Rectal smooth muscle tissue (tissue), 1 donor: ENCODE results near the gene SZRD1.

Experiments used
- H3K27ac ChIP-seq: one replicate; pipeline ENCODE4 v1.7.0; 2013; ENCODE audit warnings: low read depth, low read length, inconsistent platforms
- H3K27me3 ChIP-seq: one replicate; pipeline ENCODE4 v1.7.0; 2013; ENCODE audit warnings: low read length; ENCODE audit not compliant: control insufficient read depth, insufficient read depth
- H3K36me3 ChIP-seq: one replicate; pipeline ENCODE4 v1.7.0; 2013; ENCODE audit warnings: low read length; ENCODE audit not compliant: control insufficient read depth, insufficient read depth
- H3K4me1 ChIP-seq: one replicate; pipeline ENCODE4 v1.7.0; 2013; ENCODE audit warnings: low read length; ENCODE audit not compliant: control insufficient read depth, insufficient read depth
- H3K4me3 ChIP-seq: one replicate; pipeline ENCODE4 v1.7.0; 2013; ENCODE audit warnings: low read length
- H3K9ac ChIP-seq: one replicate; pipeline ENCODE4 v1.7.0; 2013; ENCODE audit warnings: low read length

The SZRD1 gene

GRCh38 chr1:16392740-16393569 lies 25.9 kb downstream of the SZRD1 start:
- Histone ChIP-seq H3K4me3 (no peak overlapping the region), H3K9ac (no peak overlapping the region)

GRCh38 chr1:16393570-16394521 lies 26.8 kb downstream of the SZRD1 start:
- Histone ChIP-seq H3K4me3 (no peak overlapping the region), H3K27me3 (no peaks in the 10 kb centered on the region), H3K27ac (no peak overlapping the region), H3K4me1 (peaks cover 3% of the 10 kb centered on the region), H3K9ac (no peak overlapping the region), H3K36me3 (peaks cover 25% of the 10 kb centered on the region)

More at GRCh38 chr1:16392740-16393569, 25.9 kb downstream of the SZRD1 start:
- H3K4me1 ChIP-seq, result peaks cover 3% of the 10 kb centered on the region
- H3K27ac ChIP-seq, result no peak overlapping the region
- H3K27me3 ChIP-seq, result no peaks in the 10 kb centered on the region
- peaks cover 25% of the 10 kb centered on the region for H3K36me3 ChIP-seq

GRCh38 chr1:16394977-16395376 lies 27.9 kb downstream of the SZRD1 start:
- no peaks in the 10 kb centered on the region for H3K27me3 ChIP-seq
- H3K27ac ChIP-seq, result no peak overlapping the region
- peaks cover 25% of the 10 kb centered on the region for H3K36me3 ChIP-seq
- H3K4me3 ChIP-seq, result no peak overlapping the region
- H3K9ac ChIP-seq, result no peak overlapping the region
- peaks cover 3% of the 10 kb centered on the region for H3K4me1 ChIP-seq

GRCh38 chr1:16396591-16396990 lies 29.5 kb downstream of the SZRD1 start:
- Histone ChIP-seq H3K36me3 (peaks cover 25% of the 10 kb centered on the region), H3K27ac (no peak overlapping the region), H3K4me3 (no peak overlapping the region), H3K27me3 (no peaks in the 10 kb centered on the region), H3K4me1 (peaks cover 3% of the 10 kb centered on the region), H3K9ac (no peak overlapping the region)

- H3K36me3 ChIP-seq, result peaks cover 25% of the 10 kb centered on the region
- no peak overlapping the region for H3K4me3 ChIP-seq
- H3K27me3 ChIP-seq, result no peaks in the 10 kb centered on the region
- H3K4me1 ChIP-seq, result peaks cover 3% of the 10 kb centered on the region
- H3K9ac ChIP-seq, result no peak overlapping the region
- no peak overlapping the region for H3K27ac ChIP-seq
Observed at GRCh38 chr1:16397120-16397519, 30.1 kb downstream of the SZRD1 start.

- no peaks in the 10 kb centered on the region for H3K27me3 ChIP-seq
- H3K4me1 ChIP-seq, result no peaks in the 10 kb centered on the region
- H3K36me3 ChIP-seq, result peaks cover 23% of the 10 kb centered on the region
- H3K9ac ChIP-seq, result no peak overlapping the region
- no peak overlapping the region for H3K27ac ChIP-seq
- H3K4me3 ChIP-seq, result no peak overlapping the region
Observed at GRCh38 chr1:16398371-16398953, 31.4 kb downstream of the SZRD1 start.

- Histone ChIP-seq H3K9ac (no peak overlapping the region), H3K36me3 (no peaks in the 10 kb centered on the region), H3K27me3 (no peaks in the 10 kb centered on the region)
Observed at GRCh38 chr1:16402742-16403141, 35.7 kb downstream of the SZRD1 start.

GRCh38 chr1:16405441-16405840 lies 38.4 kb downstream of the SZRD1 start:
- no peaks in the 10 kb centered on the region for H3K36me3 ChIP-seq
- H3K9ac ChIP-seq, result no peak overlapping the region
- no peaks in the 10 kb centered on the region for H3K27me3 ChIP-seq
- no peak overlapping the region for H3K4me3 ChIP-seq
- no peak overlapping the region for H3K27ac ChIP-seq
- H3K4me1 ChIP-seq, result no peaks in the 10 kb centered on the region

More at GRCh38 chr1:16402742-16403141, 35.7 kb downstream of the SZRD1 start:
- Histone ChIP-seq H3K4me3 (no peak overlapping the region), H3K4me1 (no peaks in the 10 kb centered on the region), H3K27ac (no peak overlapping the region)

- Histone ChIP-seq H3K27ac (no peak overlapping the region), H3K9ac (no peak overlapping the region), H3K4me1 (no peaks in the 10 kb centered on the region), H3K27me3 (no peaks in the 10 kb centered on the region), H3K36me3 (no peaks in the 10 kb centered on the region), H3K4me3 (no peak overlapping the region)
Observed at GRCh38 chr1:16406868-16407267, 39.8 kb downstream of the SZRD1 start.

- Histone ChIP-seq H3K36me3 (no peaks in the 10 kb centered on the region), H3K27ac (no peak overlapping the region), H3K4me1 (no peaks in the 10 kb centered on the region), H3K9ac (no peak overlapping the region), H3K27me3 (no peaks in the 10 kb centered on the region), H3K4me3 (no peak overlapping the region)
Observed at GRCh38 chr1:16409536-16410152, 42.6 kb downstream of the SZRD1 start.

GRCh38 chr1:16410803-16411202 lies 43.8 kb downstream of the SZRD1 start:
- H3K4me1 ChIP-seq, result no peaks in the 10 kb centered on the region
- H3K27me3 ChIP-seq, result no peaks in the 10 kb centered on the region
- H3K9ac ChIP-seq, result no peak overlapping the region
- no peaks in the 10 kb centered on the region for H3K36me3 ChIP-seq
- H3K4me3 ChIP-seq, result no peak overlapping the region
- no peak overlapping the region for H3K27ac ChIP-seq

- H3K4me1 ChIP-seq, result no peaks in the 10 kb centered on the region
- H3K27me3 ChIP-seq, result no peaks in the 10 kb centered on the region
- no peaks in the 10 kb centered on the region for H3K36me3 ChIP-seq
- no peak overlapping the region for H3K4me3 ChIP-seq
- no peak overlapping the region for H3K9ac ChIP-seq
- no peak overlapping the region for H3K27ac ChIP-seq
Observed at GRCh38 chr1:16413191-16413590, 46.1 kb downstream of the SZRD1 start.
